Type B pancreatic cell (in vitro differentiated cells): ENCODE results near the gene TNS3. TPM values are rescaled to one million over a fixed set of nuclear protein-coding genes. Genes with fewer than 3 reads are reported as not detected.
A peak's percentile ranks its signal among the peaks of the same experiment; 100 is the strongest.
"Not testable (repeated sequence)": the region's sequence is repeated elsewhere in the genome, so short reads cannot be mapped to it uniquely, and the experiment has no call there.

Experiments used
- DNase-seq: peaks from one replicate; pipeline ENCODE4 v3.0.0; 2021; ENCODE audit warnings: mixed read lengths; ENCODE audit not compliant: unreplicated experiment; ENCODE audit errors: extremely low spot score
- H3K27ac Mint-ChIP-seq: 2 replicates; pipeline ENCODE4 v1.8.0; 2021; ENCODE audit warnings: mild to moderate bottlenecking, mixed read lengths
- H3K27me3 Mint-ChIP-seq: 2 replicates; pipeline ENCODE4 v1.8.0; 2021; ENCODE audit warnings: mixed read lengths
- H3K36me3 Mint-ChIP-seq: 2 replicates; pipeline ENCODE4 v1.8.0; 2021; ENCODE audit warnings: mixed read lengths
- H3K4me1 Mint-ChIP-seq: one replicate; pipeline ENCODE4 v1.8.0; 2021; ENCODE audit warnings: mixed read lengths; ENCODE audit not compliant: unreplicated experiment
- H3K4me3 Mint-ChIP-seq: 2 replicates; pipeline ENCODE4 v1.8.0; 2021; ENCODE audit warnings: mild to moderate bottlenecking, mixed read lengths
- H3K9me3 Mint-ChIP-seq: 2 replicates; pipeline ENCODE4 v1.8.0; 2021; ENCODE audit warnings: mixed read lengths
- total RNA-seq: library from RNA; stranded (reverse); gene quantifications from 2 replicates; pipeline ENCODE4 v1.2.1, GENCODE V29; 2021; ENCODE audit warnings: low replicate concordance
- TF ChIP-seq, protein P1 (sequence below): fragments of 200-600 bp; sonication (generic); conservative IDR thresholded peaks from 2 replicates; pipeline ENCODE4 v1.5.0; 2021; ENCODE audit warnings: antibody characterized with exemption, mild to moderate bottlenecking

TNS3 gene
- total RNA-seq, 1 donor from 2014 or later = 138 TPM

DNA sequence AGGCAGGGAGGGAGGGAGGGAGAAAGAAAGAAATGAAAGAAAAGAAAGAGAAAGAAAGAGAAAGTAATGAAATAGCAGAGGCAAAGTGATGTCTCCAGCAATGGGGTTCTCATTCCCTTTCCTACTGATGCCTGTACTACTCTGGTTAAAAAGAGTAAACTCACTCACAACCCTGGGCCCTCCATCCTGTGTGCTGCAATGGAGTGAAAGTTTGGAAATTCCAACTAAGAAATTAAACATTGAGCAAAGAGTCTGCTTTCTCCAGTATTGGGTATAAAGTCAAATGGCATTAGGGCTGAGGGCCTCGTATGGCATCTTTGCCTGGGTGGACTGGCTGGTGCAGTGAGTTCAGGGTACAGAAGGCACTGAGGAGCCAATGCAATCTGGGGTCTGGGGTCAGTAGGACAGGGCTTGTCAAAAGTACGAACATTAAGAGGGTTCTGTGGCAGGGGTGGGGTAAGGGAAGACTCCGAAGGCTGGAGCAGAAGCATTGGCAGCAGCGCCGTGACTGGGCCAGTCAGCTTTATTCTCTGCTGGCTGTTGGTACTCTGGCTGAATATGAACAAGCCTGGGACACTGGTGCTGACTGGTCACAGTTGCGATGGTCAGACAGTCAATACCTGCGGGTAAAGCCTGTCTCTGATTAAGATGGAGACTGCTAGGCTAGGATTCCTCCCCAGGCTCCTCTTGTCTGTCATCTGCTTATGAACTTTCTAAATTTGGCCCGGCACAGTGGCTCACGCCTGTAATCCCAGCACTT lies 24.1 kb upstream of the TNS3 start:
- TF ChIP-seq, protein P1, sequence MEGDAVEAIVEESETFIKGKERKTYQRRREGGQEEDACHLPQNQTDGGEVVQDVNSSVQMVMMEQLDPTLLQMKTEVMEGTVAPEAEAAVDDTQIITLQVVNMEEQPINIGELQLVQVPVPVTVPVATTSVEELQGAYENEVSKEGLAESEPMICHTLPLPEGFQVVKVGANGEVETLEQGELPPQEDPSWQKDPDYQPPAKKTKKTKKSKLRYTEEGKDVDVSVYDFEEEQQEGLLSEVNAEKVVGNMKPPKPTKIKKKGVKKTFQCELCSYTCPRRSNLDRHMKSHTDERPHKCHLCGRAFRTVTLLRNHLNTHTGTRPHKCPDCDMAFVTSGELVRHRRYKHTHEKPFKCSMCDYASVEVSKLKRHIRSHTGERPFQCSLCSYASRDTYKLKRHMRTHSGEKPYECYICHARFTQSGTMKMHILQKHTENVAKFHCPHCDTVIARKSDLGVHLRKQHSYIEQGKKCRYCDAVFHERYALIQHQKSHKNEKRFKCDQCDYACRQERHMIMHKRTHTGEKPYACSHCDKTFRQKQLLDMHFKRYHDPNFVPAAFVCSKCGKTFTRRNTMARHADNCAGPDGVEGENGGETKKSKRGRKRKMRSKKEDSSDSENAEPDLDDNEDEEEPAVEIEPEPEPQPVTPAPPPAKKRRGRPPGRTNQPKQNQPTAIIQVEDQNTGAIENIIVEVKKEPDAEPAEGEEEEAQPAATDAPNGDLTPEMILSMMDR = no peak
- H3K9me3 Mint-ChIP-seq = peaks cover 12% of the 10 kb centered on the region
- H3K27me3 Mint-ChIP-seq = no peaks in the 10 kb centered on the region
- no peak for DNase-seq
- no peak overlapping the region for H3K4me3 Mint-ChIP-seq
- peaks cover 36% of the 10 kb centered on the region for H3K4me1 Mint-ChIP-seq
- peaks cover 4% of the 10 kb centered on the region for H3K36me3 Mint-ChIP-seq
- peak overlapping the region; percentile 46 for H3K27ac Mint-ChIP-seq

DNA sequence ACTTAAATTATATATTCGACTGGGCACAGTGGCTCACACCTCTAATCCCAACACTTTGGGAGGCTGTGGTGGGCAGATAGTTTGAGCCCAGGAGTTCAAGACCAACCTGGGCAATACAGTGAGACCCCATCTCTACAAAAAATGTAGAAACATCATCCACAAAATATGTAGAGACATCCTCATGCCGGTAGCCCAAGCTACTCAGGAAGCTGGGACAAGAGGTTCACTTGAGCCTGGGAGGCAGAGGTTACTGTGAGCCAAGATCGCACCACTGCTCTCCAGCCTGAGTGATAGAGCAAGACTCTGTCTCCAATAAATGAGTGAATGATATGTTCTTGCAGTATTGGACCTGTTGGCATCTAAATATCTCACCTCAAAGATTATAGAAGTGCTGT lies 22.6 kb upstream of the TNS3 start:
- Mint-ChIP-seq H3K27ac (peak overlapping the region; percentile 86), H3K4me3 (peak overlapping the region; percentile 62), H3K27me3 (no peaks in the 10 kb centered on the region), H3K9me3 (peaks cover 16% of the 10 kb centered on the region), H3K4me1 (peaks cover 33% of the 10 kb centered on the region), H3K36me3 (peaks cover 4% of the 10 kb centered on the region)
- TF ChIP-seq, protein P1 = no peak
- DNase-seq = no peak

DNA sequence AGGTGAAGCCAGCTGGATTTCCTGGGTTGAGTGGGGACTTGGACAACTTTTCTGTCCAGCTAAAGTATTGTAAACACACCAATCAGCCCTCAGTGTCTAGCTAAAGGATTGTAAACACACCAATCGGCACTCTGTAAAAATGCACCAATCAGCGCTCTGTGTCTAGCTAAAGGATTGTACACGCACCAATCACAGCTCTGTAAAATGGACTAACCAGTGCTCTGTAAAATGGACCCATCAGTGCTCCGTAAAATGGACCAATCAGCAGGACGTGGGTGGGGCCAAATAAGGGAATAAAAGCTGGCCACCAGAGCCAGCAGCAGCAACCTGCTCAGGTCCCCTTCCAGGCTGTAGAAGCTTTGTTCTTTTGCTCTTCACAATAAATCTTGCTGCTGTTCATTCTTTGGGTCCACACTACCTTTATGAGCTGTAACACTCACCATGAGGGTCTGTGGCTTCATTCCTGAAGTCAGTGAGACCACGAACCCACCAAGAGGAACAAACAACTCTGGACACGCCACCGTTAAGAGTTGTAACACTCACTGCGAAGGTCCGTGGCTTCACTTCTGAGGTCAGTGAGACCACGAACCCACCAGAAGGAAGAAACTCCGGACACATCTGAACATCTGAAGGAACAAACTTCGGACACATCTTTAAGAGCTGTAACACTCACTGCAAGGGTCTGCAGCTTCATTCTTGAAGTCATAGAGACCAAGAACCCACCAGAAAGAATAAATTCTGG lies 21.8 kb upstream of the TNS3 start:
- not testable (repeated sequence) for H3K4me3 Mint-ChIP-seq, H3K36me3 Mint-ChIP-seq, DNase-seq, H3K27me3 Mint-ChIP-seq
- peaks cover 33% of the 10 kb centered on the region for H3K4me1 Mint-ChIP-seq
- peaks cover 16% of the 10 kb centered on the region for H3K9me3 Mint-ChIP-seq
- H3K27ac Mint-ChIP-seq = peak overlapping the region; percentile 86

DNA sequence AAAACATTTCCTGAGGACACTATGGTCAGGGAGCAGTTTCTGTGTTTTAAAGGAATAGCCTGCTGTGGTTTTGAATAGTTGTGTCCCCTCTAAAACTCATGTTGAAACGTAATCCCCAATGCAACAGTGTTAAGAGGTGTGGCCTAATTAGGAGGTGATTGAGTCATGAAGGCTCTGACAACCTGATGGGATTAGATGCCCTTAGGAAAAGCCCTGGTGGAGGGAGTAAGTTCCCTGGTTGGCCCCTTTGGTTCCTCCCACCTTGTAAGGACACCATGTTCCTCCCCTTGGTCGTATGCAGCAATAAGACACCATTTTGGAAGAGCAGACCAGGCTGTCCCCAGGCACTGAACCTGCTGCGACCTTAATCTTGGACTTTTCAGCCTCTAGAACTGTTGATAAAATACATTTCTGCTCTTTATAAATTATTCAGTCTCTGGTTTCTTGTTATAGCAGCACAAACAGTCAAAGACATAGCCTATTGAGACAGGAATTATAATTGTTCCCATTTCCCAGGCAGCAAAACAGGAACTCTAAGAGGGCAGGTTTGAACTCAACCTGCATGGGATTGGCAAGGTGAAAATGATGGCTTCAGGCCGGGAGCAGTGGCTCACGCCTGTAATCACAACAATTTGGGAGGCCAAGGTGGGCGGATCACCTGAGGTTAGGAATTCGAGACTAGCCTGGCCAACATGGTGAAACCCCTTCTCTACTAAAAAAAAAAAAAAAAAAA lies 20.5 kb upstream of the TNS3 start:
- DNase-seq = no peak
- TF ChIP-seq, protein P1 = no peak
- Mint-ChIP-seq H3K36me3 (peaks cover 4% of the 10 kb centered on the region), H3K9me3 (peaks cover 21% of the 10 kb centered on the region), H3K27me3 (no peaks in the 10 kb centered on the region), H3K4me3 (no peak overlapping the region), H3K27ac (peak overlapping the region; percentile 13), H3K4me1 (peaks cover 33% of the 10 kb centered on the region)

DNA sequence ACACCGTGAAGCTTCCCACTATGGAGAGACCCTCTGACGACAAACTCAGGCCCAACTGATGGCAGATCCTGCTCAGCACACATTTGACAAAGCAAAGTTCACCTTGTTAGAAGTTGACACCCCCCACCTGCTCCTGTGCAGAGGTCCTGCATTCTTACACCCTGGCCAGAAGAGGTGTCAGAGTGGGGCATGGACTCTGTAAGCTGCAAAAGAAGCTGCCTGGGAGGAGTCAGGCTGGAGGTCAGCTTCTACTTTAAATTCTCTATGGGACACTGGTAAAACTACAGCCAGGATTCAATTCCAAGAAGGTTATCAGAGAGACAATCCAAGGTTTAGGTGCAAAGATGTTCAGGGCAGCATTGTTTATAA lies 20.0 kb upstream of the TNS3 start:
- no peaks in the 10 kb centered on the region for H3K27me3 Mint-ChIP-seq
- TF ChIP-seq, protein P1 = no peak
- H3K27ac Mint-ChIP-seq = peak overlapping the region; percentile 13
- peaks cover 8% of the 10 kb centered on the region for H3K36me3 Mint-ChIP-seq
- H3K4me1 Mint-ChIP-seq = peaks cover 33% of the 10 kb centered on the region
- no peak for DNase-seq
- H3K4me3 Mint-ChIP-seq = no peak overlapping the region
- peaks cover 26% of the 10 kb centered on the region for H3K9me3 Mint-ChIP-seq
